GM12891 (cell line): ENCODE results near the gene KCND3.

Experiments
- PAX5 ChIP-seq: IDR thresholded peaks from 2 replicates; pipeline ENCODE4 v1.6.1; 2011; ENCODE audit warnings: low read length, moderate library complexity, mild to moderate bottlenecking; ENCODE audit not compliant: insufficient read depth, severe bottlenecking
- POLR2A ChIP-seq: IDR thresholded peaks from 2 replicates; pipeline ENCODE4 v1.6.1; 2011; ENCODE audit warnings: low read depth, low read length, control low read depth
- POLR2AphosphoS5 ChIP-seq: IDR thresholded peaks from 2 replicates; pipeline ENCODE4 v1.6.1; 2011; ENCODE audit warnings: low read depth, low read length, control low read depth
- SPI1 ChIP-seq: IDR thresholded peaks from 2 replicates; pipeline ENCODE4 v1.6.1; 2011; ENCODE audit warnings: low read depth, low read length, control low read depth
- TAF1 ChIP-seq: IDR thresholded peaks from 2 replicates; pipeline ENCODE4 v1.6.1; 2011; ENCODE audit warnings: low read depth, low read length, control low read depth

DNA sequence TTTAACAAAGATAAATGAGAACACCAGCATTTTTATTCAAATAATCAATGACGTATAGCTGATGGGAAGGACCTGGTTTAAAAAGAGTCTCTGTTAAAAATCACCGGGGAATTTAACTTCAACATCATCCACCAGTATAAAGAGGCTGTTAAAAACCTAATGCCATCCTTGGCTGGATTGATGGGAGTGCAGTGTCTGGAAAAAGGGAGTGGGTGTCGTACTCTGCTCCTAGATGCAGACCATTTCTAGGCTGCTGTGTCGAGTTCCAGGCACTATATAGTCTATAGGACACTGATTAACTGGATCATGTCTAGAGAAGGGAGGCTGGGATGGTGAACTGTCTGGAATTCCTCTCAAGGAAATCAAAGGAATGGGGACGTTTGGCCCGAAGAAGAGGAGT is 197.7 kb downstream of the KCND3 start:
- TF ChIP-seq POLR2A (no peak), POLR2AphosphoS5 (no peak), TAF1 (no peak), SPI1 (no peak), PAX5 (no peak)
